Kidney (tissue), 14 donors: ENCODE results near the gene MEN1. TPM values are rescaled to one million over a fixed set of nuclear protein-coding genes. Genes with fewer than 3 reads are reported as not detected.

ENCODE experiments used
- DNase-seq, 5 donors: peaks; one replicate each; pipeline ENCODE4 v3.0.0-alpha.2; 2013 to 2020
- FAIRE-seq: peaks from 2 replicates; lab custom pipeline; 2012; peaks lifted over from hg19 to GRCh38; lab: Jason Lieb, UNC
- H3K27ac ChIP-seq, 2 donors: one replicate each; pipeline ENCODE4 v1.7.0; 2013; ENCODE audit warnings: low read depth in 2 of 2, low read length in 2 of 2, inconsistent platforms in 1 of 2
- H3K27me3 ChIP-seq: one replicate; pipeline ENCODE4 v1.7.1; 2013; ENCODE audit warnings: low read length, inconsistent platforms; ENCODE audit not compliant: control insufficient read depth, insufficient read depth
- H3K36me3 ChIP-seq, 3 donors: one replicate each; pipeline versions ENCODE4 v1.7.0 to v1.7.1; 2013; ENCODE audit warnings: low read length in 3 of 3, control low read depth in 1 of 3, inconsistent platforms in 1 of 3; ENCODE audit not compliant: insufficient read depth in 3 of 3, control insufficient read depth in 2 of 3
- H3K4me1 ChIP-seq, 3 donors: one replicate each; pipeline versions ENCODE4 v1.7.0 to v1.7.1; 2013; ENCODE audit warnings: low read length in 3 of 3, inconsistent platforms in 1 of 3, low read depth in 1 of 3; ENCODE audit not compliant: control insufficient read depth in 2 of 3, insufficient read depth in 2 of 3
- H3K4me3 ChIP-seq, 3 donors: one replicate each; pipeline versions ENCODE4 v1.7.0 to v1.8.1; 2013; ENCODE audit warnings: low read length in 3 of 3, control low read depth in 1 of 3, inconsistent platforms in 1 of 3
- H3K9ac ChIP-seq, 3 donors: one replicate each; pipeline versions ENCODE4 v1.7.0 to v1.7.1; 2013; ENCODE audit warnings: low read length in 3 of 3, control low read depth in 1 of 3, inconsistent platforms in 1 of 3
- H3K9me3 ChIP-seq, 3 donors: one replicate each; pipeline versions ENCODE4 v1.7.0 to v1.7.1; 2013; ENCODE audit warnings: low read length in 3 of 3, control low read depth in 1 of 3, inconsistent platforms in 1 of 3; ENCODE audit not compliant: control insufficient read depth in 2 of 3, insufficient read depth in 1 of 3
- CTCF ChIP-seq: IDR thresholded peaks from 3 replicates; pipeline ENCODE4 v1.5.1; 2012; ENCODE audit warnings: mild to moderate bottlenecking, moderate library complexity, borderline replicate concordance; ENCODE audit not compliant: insufficient read depth; ENCODE audit errors: extremely low read depth
- intact Hi-C: fragments of 100-400 bp; cut with DNase I; formaldehyde crosslinking; loops from one replicate; pipeline ENCODE4 v1.11.1; 2022
- polyA plus RNA-seq: library from polyadenylated mRNA; stranded (reverse); fragments of 350-450 nt; fragmentation: Illumina TruSeq; extraction: RNeasy Lipid Tissue Mini Kit (QIAGEN cat#74804); gene quantifications from one replicate; pipeline ENCODE4 v1.2.3, GENCODE V29; 2014; ENCODE audit warnings: low read depth, low replicate concordance; ENCODE audit not compliant: insufficient read depth
- total RNA-seq: library from RNA; stranded (reverse); fragmentation: NEBNext Ultra II Directional; extraction: Animal tissue kit (Norgen Biotek cat#: 25700); gene quantifications from one replicate; pipeline ENCODE4 v1.2.1, GENCODE V29; 2021
- donor health status: control.
- donor health status: control.
- donor health status: control.
- donor health status: control.
- donor health status: control.
- donor health status: DM: yes; HTN: yes; CAD: no.
- donor health status: Normal renal cell carcinoma (clear cell type).

Gene MEN1
- total and polyA plus RNA-seq, 2 donors from 2014 or later, result 20.9 to 24.0 TPM

GRCh38 chr11:64836448-64837072, 26.2 kb upstream of the MEN1 start:
- Histone ChIP-seq H3K9me3 (no peaks in the 10 kb centered on the region), H3K4me1 (no peaks in the 10 kb centered on the region), H3K36me3 (peaks cover 0 to 5% (median 4%) of the 10 kb centered on the region in 3 donors), H3K4me3 (no peak overlapping the region), H3K9ac (no peak overlapping the region), H3K27ac (no peak overlapping the region), H3K27me3 (no peaks in the 10 kb centered on the region)
- no peak for TF ChIP-seq CTCF
- intact Hi-C loops, result no loop called here
- DNase-seq (no peak), FAIRE-seq (no peak)

GRCh38 chr11:64835616-64836447, 25.5 kb upstream of the MEN1 start:
- Histone ChIP-seq H3K27me3 (no peaks in the 10 kb centered on the region), H3K9me3 (no peaks in the 10 kb centered on the region), H3K4me1 (no peaks in the 10 kb centered on the region), H3K9ac (no peak overlapping the region), H3K27ac (no peak overlapping the region), H3K4me3 (no peak overlapping the region), H3K36me3 (peaks cover 0 to 5% (median 4%) of the 10 kb centered on the region in 3 donors)
- FAIRE-seq (no peak), DNase-seq (peak in 1 of 5 donors; percentile 74)
- TF ChIP-seq CTCF, result no peak
- intact Hi-C loops, result no loop called here

- Histone ChIP-seq H3K27ac (no peak overlapping the region), H3K4me3 (no peak overlapping the region), H3K9me3 (no peaks in the 10 kb centered on the region), H3K9ac (no peak overlapping the region), H3K4me1 (no peaks in the 10 kb centered on the region), H3K27me3 (no peaks in the 10 kb centered on the region), H3K36me3 (peaks cover 0 to 7% (median 5%) of the 10 kb centered on the region in 3 donors)
- DNase-seq (peak in 1 of 5 donors; percentile 92), FAIRE-seq (no peak)
- intact Hi-C loops, result no loop called here
- no peak for TF ChIP-seq CTCF
Observed at GRCh38 chr11:64834723-64835615, 24.6 kb upstream of the MEN1 start.
